HEK293T (cell line): ENCODE data around the gene G3BP1.

Source experiments
- CTCF ChIA-PET: fragments of 350-600 bp; formaldehyde crosslinking; extraction: SDS; loops from one replicate; lab custom pipeline; 2021; ENCODE audit warnings: antibody characterized with exemption, inconsistent platforms; lab: Yijun Ruan, JAX
- POLR2A ChIA-PET: fragments of 350-600 bp; formaldehyde crosslinking; extraction: SDS; loops from one replicate; lab custom pipeline; 2020; ENCODE audit warnings: antibody characterized with exemption, inconsistent platforms; lab: Yijun Ruan, JAX
- DNase-seq: peaks from one replicate; pipeline ENCODE4 v3.0.0; 2012; ENCODE audit warnings: mixed read lengths; ENCODE audit errors: extremely low spot score
- ARNT ChIP-seq: fragments of 450-650 bp; IDR thresholded peaks from 2 replicates; pipeline ENCODE4 v1.6.1; 2017; ENCODE audit warnings: mild to moderate bottlenecking
- BHLHE40 ChIP-seq: fragments of 450-650 bp; IDR thresholded peaks from 2 replicates; pipeline ENCODE4 v1.6.1; 2016; ENCODE audit warnings: mild to moderate bottlenecking, moderate library complexity, borderline replicate concordance
- CTBP1 ChIP-seq: fragments of 450-650 bp; IDR thresholded peaks from 2 replicates; pipeline ENCODE4 v1.6.1; 2016; ENCODE audit warnings: borderline replicate concordance
- ELF4 ChIP-seq: fragments of 450-650 bp; IDR thresholded peaks from 2 replicates; pipeline ENCODE4 v1.6.1; 2017; ENCODE audit warnings: antibody characterized with exemption
- FOXA1 ChIP-seq: fragments of 450-650 bp; IDR thresholded peaks from 2 replicates; pipeline ENCODE4 v1.6.1; 2016; ENCODE audit warnings: mild to moderate bottlenecking
- FOXK2 ChIP-seq: fragments of 450-650 bp; IDR thresholded peaks from 2 replicates; pipeline ENCODE4 v1.6.1; 2016; ENCODE audit warnings: mild to moderate bottlenecking
- FOXM1 ChIP-seq: fragments of 450-650 bp; IDR thresholded peaks from 2 replicates; pipeline ENCODE4 v1.6.1; 2017; ENCODE audit warnings: mild to moderate bottlenecking, borderline replicate concordance
- HDGF ChIP-seq: fragments of 450-650 bp; IDR thresholded peaks from 2 replicates; pipeline ENCODE4 v1.6.1; 2017; ENCODE audit warnings: antibody characterized with exemption, borderline replicate concordance
- L3MBTL2 ChIP-seq: fragments of 450-650 bp; conservative IDR thresholded peaks from 2 replicates; pipeline ENCODE4 v1.6.1; 2016; ENCODE audit warnings: mild to moderate bottlenecking
- LEF1 ChIP-seq: fragments of 450-650 bp; IDR thresholded peaks from 2 replicates; pipeline ENCODE4 v1.6.1; 2017; ENCODE audit warnings: mild to moderate bottlenecking, borderline replicate concordance
- NFRKB ChIP-seq: fragments of 450-650 bp; IDR thresholded peaks from 2 replicates; pipeline ENCODE4 v1.6.1; 2016; ENCODE audit warnings: mild to moderate bottlenecking, moderate library complexity
- PKNOX1 ChIP-seq: fragments of 450-650 bp; IDR thresholded peaks from 2 replicates; pipeline ENCODE4 v1.6.1; 2016
- SP1 ChIP-seq: fragments of 450-650 bp; IDR thresholded peaks from 2 replicates; pipeline ENCODE4 v1.6.1; 2017
- SUZ12 ChIP-seq: fragments of 450-650 bp; IDR thresholded peaks from 2 replicates; pipeline ENCODE4 v1.6.1; 2016; ENCODE audit warnings: mild to moderate bottlenecking
- TARDBP ChIP-seq: fragments of 450-650 bp; IDR thresholded peaks from 2 replicates; pipeline ENCODE4 v1.6.1; 2016
- ZNF384 ChIP-seq: fragments of 450-650 bp; IDR thresholded peaks from 2 replicates; pipeline ENCODE4 v1.6.1; 2016

The G3BP1 gene

DNA sequence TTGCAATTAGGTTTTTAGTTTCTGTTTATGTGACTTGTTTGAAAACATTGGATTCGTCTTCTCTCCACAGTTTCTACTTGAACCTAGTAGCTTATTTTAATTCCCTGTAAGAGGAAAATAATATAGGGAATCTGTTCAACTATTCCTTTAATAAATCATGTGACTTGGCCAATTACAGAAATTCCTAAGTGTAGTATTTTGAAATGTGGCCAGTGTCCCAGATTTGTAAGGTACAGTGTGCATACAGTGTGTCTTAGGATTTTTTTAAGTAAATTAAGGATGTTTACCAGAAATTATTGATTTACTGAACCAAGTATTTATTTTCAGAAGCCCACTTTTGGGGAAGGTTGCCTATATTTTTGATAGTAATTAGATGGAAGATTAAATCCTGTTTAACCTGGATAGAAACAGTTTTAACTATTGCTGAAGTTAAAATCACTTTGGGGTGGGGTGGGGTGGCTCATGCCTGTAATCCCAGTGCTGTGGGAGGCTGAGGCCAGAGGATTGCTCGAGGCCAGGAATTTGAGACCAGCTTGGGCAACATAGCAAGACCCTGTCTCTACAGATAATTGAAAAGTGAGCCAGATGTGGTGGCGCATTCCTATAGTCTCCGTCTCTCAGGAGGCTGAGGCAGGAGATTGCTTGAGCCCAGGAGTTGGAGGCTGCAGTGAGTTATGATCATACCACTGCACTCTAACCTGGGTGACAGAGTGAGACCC is 36.9 kb downstream of the G3BP1 start:
- POLR2A ChIA-PET: no interaction called here
- DNase-seq: no peak
- TF ChIP-seq CTBP1: no peak
- no peak for TF ChIP-seq ELF4
- no peak for TF ChIP-seq ZNF384
- no peak for TF ChIP-seq NFRKB
- no peak for TF ChIP-seq BHLHE40
- CTCF ChIA-PET: no interaction called here

GRCh38 chr5:151810449-151810848 is 38.7 kb downstream of the G3BP1 start:
- ChIA-PET POLR2A (interaction anchor here (1.4 kb wide), 1 partner anchor 39 kb away, joined by 3 read pairs; the partner anchor contains the start of gene G3BP1), CTCF (no interaction called here)
- no peak for TF ChIP-seq ARNT
- no peak for TF ChIP-seq PKNOX1
- TF ChIP-seq L3MBTL2: no peak
- TF ChIP-seq ELF4: no peak
- no peak for TF ChIP-seq NFRKB
- no peak for TF ChIP-seq FOXM1
- TF ChIP-seq FOXA1: no peak
- no peak for TF ChIP-seq CTBP1
- TF ChIP-seq SUZ12: no peak
- no peak for TF ChIP-seq TARDBP
- TF ChIP-seq ZNF384: no peak
- no peak for DNase-seq

DNA sequence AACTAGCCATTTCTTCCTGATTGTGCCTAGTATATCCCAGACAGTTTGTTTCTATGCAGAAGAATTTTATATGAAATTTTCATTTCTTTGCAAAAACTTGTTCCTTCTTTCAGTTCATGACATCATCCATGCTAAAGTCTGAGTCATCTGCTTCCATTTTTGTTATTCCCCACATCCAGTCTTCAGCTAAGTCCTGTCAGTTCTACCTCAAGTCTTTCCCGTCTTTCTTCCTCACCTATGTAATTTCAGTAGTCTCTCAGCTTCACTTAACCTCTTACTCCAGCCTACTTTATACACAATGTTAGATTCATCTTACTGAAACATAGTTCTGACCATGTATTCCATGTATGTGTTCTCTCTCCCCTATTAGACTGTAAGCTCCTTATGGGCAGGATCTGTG is 39.1 kb downstream of the G3BP1 start:
- POLR2A ChIA-PET: no interaction called here
- no peak for DNase-seq
- CTCF ChIA-PET: no interaction called here
- TF ChIP-seq ARNT (no peak), SP1 (no peak), HDGF (no peak), SUZ12 (no peak), PKNOX1 (no peak)

DNA sequence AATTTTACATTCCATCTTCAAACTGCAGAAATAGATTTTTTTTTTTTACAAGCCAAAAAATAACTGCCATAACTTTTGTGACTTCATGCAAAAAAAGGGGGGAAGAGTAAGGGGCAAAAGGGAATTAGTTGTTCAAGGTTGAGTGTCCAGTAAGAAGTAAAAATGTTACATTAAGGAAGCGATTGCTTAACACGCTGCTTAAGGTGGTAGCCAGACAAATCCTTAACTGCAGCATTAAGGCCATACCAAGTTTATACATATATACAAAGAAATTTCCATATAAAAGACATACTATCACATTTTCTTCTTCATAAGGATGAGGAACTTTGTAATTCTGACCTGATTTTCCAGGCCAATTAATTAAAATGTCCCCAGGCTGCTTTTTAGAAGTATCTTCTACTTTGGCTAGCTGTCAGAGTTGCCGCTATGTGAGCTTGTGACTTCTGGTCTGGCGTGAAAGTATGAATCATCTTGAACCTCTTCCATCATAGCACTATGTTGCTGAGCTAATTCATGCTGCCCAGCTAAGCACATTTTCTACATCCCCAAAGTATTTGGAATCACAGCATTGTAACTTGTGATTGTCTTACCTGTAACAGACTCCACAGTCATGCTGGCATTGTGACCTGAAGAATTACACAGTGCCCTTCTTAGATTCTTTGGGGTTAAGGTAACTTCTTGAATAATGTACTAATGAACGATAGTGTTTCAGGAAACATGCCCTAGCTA is 40.0 kb downstream of the G3BP1 start:
- POLR2A ChIA-PET: no interaction called here
- no peak for TF ChIP-seq BHLHE40
- TF ChIP-seq FOXA1: no peak
- TF ChIP-seq FOXM1: no peak
- no peak for TF ChIP-seq PKNOX1
- CTCF ChIA-PET: interaction anchor here (1.1 kb wide), 1 partner anchor 14 kb away, joined by 4 read pairs; no protein-coding TSS in a partner anchor
- no peak for DNase-seq

- POLR2A ChIA-PET: no interaction called here
- DNase-seq: no peak
- no peak for TF ChIP-seq PKNOX1
- TF ChIP-seq ZNF384: no peak
- no peak for TF ChIP-seq TARDBP
- TF ChIP-seq FOXM1: no peak
- TF ChIP-seq FOXK2: no peak
- TF ChIP-seq L3MBTL2: no peak
- no peak for TF ChIP-seq HDGF
- TF ChIP-seq ARNT: no peak
- TF ChIP-seq BHLHE40: no peak
- TF ChIP-seq SP1: no peak
- TF ChIP-seq FOXA1: no peak
- TF ChIP-seq NFRKB: no peak
- no peak for TF ChIP-seq LEF1
- no peak for TF ChIP-seq SUZ12
- TF ChIP-seq CTBP1: no peak
- TF ChIP-seq ELF4: no peak
- CTCF ChIA-PET: interaction anchor here (1.1 kb wide), 1 partner anchor 13 kb away, joined by 4 read pairs; no protein-coding TSS in a partner anchor
Observed at GRCh38 chr5:151812757-151813309, 41.1 kb downstream of the G3BP1 start.

DNA sequence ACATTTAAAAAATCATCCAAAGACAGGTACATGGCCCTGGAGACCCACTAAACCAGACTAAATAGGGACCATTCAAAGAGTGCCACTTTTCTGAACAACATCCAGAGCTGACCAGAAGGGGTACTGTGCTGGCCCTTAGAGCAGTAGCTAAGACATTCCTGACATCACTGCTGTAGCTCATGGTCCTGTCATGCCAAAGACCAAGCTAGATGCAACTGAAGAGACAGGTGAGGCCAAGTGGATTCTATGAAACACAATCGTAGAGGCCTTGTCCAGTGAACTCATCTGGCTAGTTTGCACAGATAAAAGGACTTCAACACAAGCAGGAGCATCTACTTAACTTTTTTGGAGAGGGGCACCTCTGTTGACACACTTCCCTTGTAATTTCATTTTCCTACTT is 43.3 kb downstream of the G3BP1 start:
- CTCF ChIA-PET: interaction anchor here (0.6 to 2.5 kb wide), 3 partner anchors 10 to 605 kb away, joined by 3 to 15 read pairs (median 4); no protein-coding TSS in a partner anchor
- POLR2A ChIA-PET: no interaction called here
- DNase-seq: no peak
- TF ChIP-seq TARDBP (no peak), CTBP1 (no peak)
